SK-N-SH (cell line): ENCODE measurements around the gene TBCD. TPM values are rescaled to one million over a fixed set of nuclear protein-coding genes. Genes with fewer than 3 reads are reported as not detected.

ENCODE experiments used
- CTCF ChIA-PET: fragments of 300-600, 350-600 bp; formaldehyde crosslinking; extraction: SDS; loops from one replicate; lab custom pipeline; 2021; lab: Yijun Ruan, JAX
- POLR2A ChIA-PET: fragments of 350-600 bp; sonication (Branson Sonifier 250); formaldehyde crosslinking; extraction: SDS; loops from one replicate; lab custom pipeline; 2020; ENCODE audit warnings: antibody characterized with exemption, inconsistent platforms; lab: Yijun Ruan, JAX
- DNase-seq: peaks from one replicate; pipeline ENCODE4 v3.0.0; 2012
- H2AFZ ChIP-seq: fragments of 200-600 bp; sonication (generic); 2 replicates; pipeline ENCODE4 v1.8.1; 2016; ENCODE audit warnings: antibody characterized with exemption, mild to moderate bottlenecking, low read depth
- H3F3A ChIP-seq: fragments of 200-600 bp; sonication (generic); replicated peaks from 2 replicates; pipeline ENCODE3; 2016; ENCODE audit warnings: antibody characterized with exemption, mild to moderate bottlenecking; ENCODE audit not compliant: insufficient read depth
- H3K27ac ChIP-seq, 2 experiments: fragments of 200-500 bp in 1 of 2; fragments of 200-600 bp in 1 of 2; sonication (Bioruptor generic) in 1 of 2; sonication (generic), shearing (Covaris generic) in 1 of 2; 2 replicates each; pipeline versions ENCODE4 v1.5.1 to v1.6.1; 2014 to 2016; ENCODE audit warnings: low read depth in 2 of 2, inconsistent platforms in 1 of 2, low read length in 1 of 2, mild to moderate bottlenecking in 1 of 2, mixed read lengths in 1 of 2
- H3K27me3 ChIP-seq: fragments of 200-600 bp; sonication (generic), shearing (Covaris generic); 2 replicates; pipeline ENCODE4 v1.6.1; 2016; ENCODE audit warnings: mixed run types; ENCODE audit not compliant: insufficient read depth
- H3K36me3 ChIP-seq, 2 experiments: fragments of 200-500 bp in 1 of 2; fragments of 200-600 bp in 1 of 2; sonication (Bioruptor generic) in 1 of 2; sonication (generic) in 1 of 2; replicated peaks in 1 of 2; 2 replicates each; pipeline versions ENCODE3 to v1.5.1; 2014 to 2016; ENCODE audit warnings: low read length in 1 of 2, mild to moderate bottlenecking in 1 of 2; ENCODE audit not compliant: insufficient read depth in 2 of 2, control insufficient read depth in 1 of 2
- H3K4me1 ChIP-seq, 2 experiments: fragments of 200-500 bp in 1 of 2; fragments of 200-600 bp in 1 of 2; sonication (Bioruptor generic) in 1 of 2; sonication (generic), shearing (Covaris generic) in 1 of 2; 2 replicates each; pipeline versions ENCODE4 v1.5.1 to v1.6.1; 2014 to 2016; ENCODE audit warnings: low read depth in 1 of 2, low read length in 1 of 2, mixed run types in 1 of 2; ENCODE audit not compliant: insufficient read depth in 2 of 2, control insufficient read depth in 1 of 2
- H3K4me2 ChIP-seq: fragments of 200-600 bp; sonication (generic), shearing (Covaris generic); 2 replicates; pipeline ENCODE4 v1.6.1; 2017; ENCODE audit warnings: mixed run types
- H3K4me3 ChIP-seq, 2 experiments: fragments of 200-500 bp in 1 of 2; fragments of 200-600 bp in 1 of 2; sonication (Bioruptor generic) in 1 of 2; sonication (generic), shearing (Covaris generic) in 1 of 2; 2 replicates each; pipeline versions ENCODE4 v1.5.1 to v1.8.1; 2014 to 2016; ENCODE audit warnings: low read depth in 2 of 2, inconsistent platforms in 1 of 2, low read length in 1 of 2, mild to moderate bottlenecking in 1 of 2, mixed read lengths in 1 of 2, moderate library complexity in 1 of 2
- H3K79me2 ChIP-seq: fragments of 200-600 bp; sonication (generic); 2 replicates; pipeline ENCODE4 v1.8.1; 2017; ENCODE audit warnings: mild to moderate bottlenecking; ENCODE audit not compliant: insufficient read depth
- H3K9ac ChIP-seq: fragments of 200-600 bp; sonication (generic); 2 replicates; pipeline ENCODE4 v1.6.1; 2017; ENCODE audit warnings: mixed run types
- H3K9me2 ChIP-seq: fragments of 200-600 bp; sonication (generic); 2 replicates; pipeline ENCODE4 v1.6.1; 2017; ENCODE audit warnings: mixed run types
- H3K9me3 ChIP-seq: fragments of 200-600 bp; sonication (generic); 2 replicates; pipeline ENCODE4 v1.6.1; 2017; ENCODE audit warnings: mixed run types, mild to moderate bottlenecking, moderate library complexity
- H4K20me1 ChIP-seq: fragments of 200-600 bp; sonication (generic); 2 replicates; pipeline ENCODE4 v1.6.1; 2017; ENCODE audit warnings: mild to moderate bottlenecking, mixed run types; ENCODE audit not compliant: insufficient read depth
- CTCF ChIP-seq: fragments of 200-600 bp; sonication (generic); IDR thresholded peaks from 2 replicates; pipeline ENCODE4 v1.6.1; 2017; ENCODE audit warnings: antibody characterized with exemption, mild to moderate bottlenecking, moderate library complexity
- ELF1 ChIP-seq: IDR thresholded peaks from 2 replicates; pipeline ENCODE4 v1.4.0; 2012
- EP300 ChIP-seq, 2 experiments: IDR thresholded peaks; 2 replicates each; pipeline versions ENCODE4 v1.4.0 to v1.6.1; 2012; ENCODE audit warnings: borderline replicate concordance in 1 of 2, low read depth in 1 of 2, low read length in 1 of 2
- FOXM1 ChIP-seq: IDR thresholded peaks from 2 replicates; pipeline ENCODE4 v1.4.0; 2012; ENCODE audit warnings: low read depth, mild to moderate bottlenecking
- GATA2 ChIP-seq: sonication (generic); formaldehyde crosslinking; IDR thresholded peaks from 2 replicates; pipeline ENCODE4 v1.5.0; 2020; ENCODE audit warnings: mild to moderate bottlenecking, missing genetic modification reagents
- MEF2A ChIP-seq: IDR thresholded peaks from 2 replicates; pipeline ENCODE4 v1.4.0; 2012; ENCODE audit warnings: low read depth, borderline replicate concordance
- RCOR1 ChIP-seq: fragments of 150-350 bp; IDR thresholded peaks from 2 replicates; pipeline ENCODE4 v1.6.1; 2017; ENCODE audit warnings: antibody characterized with exemption, low read length
- RFX5 ChIP-seq: IDR thresholded peaks from 2 replicates; pipeline ENCODE4 v1.6.1; 2012; ENCODE audit warnings: mild to moderate bottlenecking, improper control_type of control experiment, low read length
- SIN3A ChIP-seq: IDR thresholded peaks from 2 replicates; pipeline ENCODE4 v1.6.1; 2012; ENCODE audit warnings: low read depth, mild to moderate bottlenecking, low read length, moderate library complexity, borderline replicate concordance
- TAF1 ChIP-seq: IDR thresholded peaks from 2 replicates; pipeline ENCODE4 v1.6.1; 2012; ENCODE audit warnings: low read depth, mild to moderate bottlenecking, low read length, moderate library complexity, borderline replicate concordance
- USF2 ChIP-seq: fragments of 150-350 bp; IDR thresholded peaks from 2 replicates; pipeline ENCODE4 v1.6.1; 2017; ENCODE audit warnings: antibody characterized with exemption, low read length, low read depth, borderline replicate concordance
- YY1 ChIP-seq: IDR thresholded peaks from 2 replicates; pipeline ENCODE4 v1.4.0; 2012; ENCODE audit warnings: low read depth, mild to moderate bottlenecking
- WGBS: methylation state at CpG from one replicate; pipeline ENCODE4 v1.1.6; 2017; ENCODE audit warnings: low lambda C conversion rate; 5-methylcytosine and 5-hydroxymethylcytosine counted together
- polyA plus RNA-seq, 3 experiments: library from polyadenylated mRNA; depleted of rRNA; stranded (reverse); fragments of >200 nt; gene quantifications; 2 replicates each; pipeline ENCODE4 v1.2.3, GENCODE V29; 2012
- TF ChIP-seq, protein P1 (sequence below): IDR thresholded peaks from 2 replicates; pipeline ENCODE4 v1.4.0; 2012; ENCODE audit warnings: low read depth
- TF ChIP-seq, protein P2 (sequence below): IDR thresholded peaks from 2 replicates; pipeline ENCODE4 v1.4.0; 2012; ENCODE audit warnings: low read depth, borderline replicate concordance
- TF ChIP-seq, protein P3 (sequence below): IDR thresholded peaks from 2 replicates; pipeline ENCODE4 v1.6.1; 2012; ENCODE audit warnings: mild to moderate bottlenecking, low read depth, low read length, moderate library complexity

The TBCD gene
- polyA plus RNA-seq, 1 of the 3 experiments (the other 2 are of a cell fraction) = 107 TPM

GRCh38 chr17:82984751-82985427 lies 233.0 kb downstream of the TBCD start:
- 86% methylated on average over 13 of the region's 15 CpGs for WGBS
- H3K9ac ChIP-seq = no peak overlapping the region
- no peaks in the 10 kb centered on the region for H3K9me3 ChIP-seq
- DNase-seq = peak; percentile 18
- POLR2A ChIA-PET = no interaction called here
- H3K4me2 ChIP-seq = no peak overlapping the region
- H3K4me1 ChIP-seq = peaks cover 0 to 6% of the 10 kb centered on the region in 2 experiments; a peak in 1 of 4 replicates
- no peaks in the 10 kb centered on the region for H3F3A ChIP-seq
- H3K36me3 ChIP-seq = no peaks in the 10 kb centered on the region
- no peak overlapping the region for H3K27ac ChIP-seq
- H3K27me3 ChIP-seq = no peaks in the 10 kb centered on the region
- no peak overlapping the region for H3K4me3 ChIP-seq
- CTCF ChIA-PET = interaction anchor here (1.0 kb wide), 1 partner anchor 51 kb away, joined by 3 read pairs; no protein-coding TSS in a partner anchor
- H3K9me2 ChIP-seq = no peaks in the 10 kb centered on the region
- H2AFZ ChIP-seq = no peak overlapping the region
- TF ChIP-seq ELF1 = no peak
- no peak for TF ChIP-seq RCOR1
- no peak for TF ChIP-seq TAF1
- no peak for TF ChIP-seq USF2
- no peak for TF ChIP-seq MEF2A
- TF ChIP-seq, protein P1, sequence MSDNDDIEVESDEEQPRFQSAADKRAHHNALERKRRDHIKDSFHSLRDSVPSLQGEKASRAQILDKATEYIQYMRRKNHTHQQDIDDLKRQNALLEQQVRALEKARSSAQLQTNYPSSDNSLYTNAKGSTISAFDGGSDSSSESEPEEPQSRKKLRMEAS = no peak
- no peak for TF ChIP-seq CTCF
- TF ChIP-seq EP300 (IDR thresholded peaks at IDR 0.05; ENCODE audit: borderline replicate concordance in 1 of 2, low read depth in 1 of 2, low read length in 1 of 2) = no peak
- no peak for TF ChIP-seq RFX5
- no peak for TF ChIP-seq SIN3A
- TF ChIP-seq, protein P2, sequence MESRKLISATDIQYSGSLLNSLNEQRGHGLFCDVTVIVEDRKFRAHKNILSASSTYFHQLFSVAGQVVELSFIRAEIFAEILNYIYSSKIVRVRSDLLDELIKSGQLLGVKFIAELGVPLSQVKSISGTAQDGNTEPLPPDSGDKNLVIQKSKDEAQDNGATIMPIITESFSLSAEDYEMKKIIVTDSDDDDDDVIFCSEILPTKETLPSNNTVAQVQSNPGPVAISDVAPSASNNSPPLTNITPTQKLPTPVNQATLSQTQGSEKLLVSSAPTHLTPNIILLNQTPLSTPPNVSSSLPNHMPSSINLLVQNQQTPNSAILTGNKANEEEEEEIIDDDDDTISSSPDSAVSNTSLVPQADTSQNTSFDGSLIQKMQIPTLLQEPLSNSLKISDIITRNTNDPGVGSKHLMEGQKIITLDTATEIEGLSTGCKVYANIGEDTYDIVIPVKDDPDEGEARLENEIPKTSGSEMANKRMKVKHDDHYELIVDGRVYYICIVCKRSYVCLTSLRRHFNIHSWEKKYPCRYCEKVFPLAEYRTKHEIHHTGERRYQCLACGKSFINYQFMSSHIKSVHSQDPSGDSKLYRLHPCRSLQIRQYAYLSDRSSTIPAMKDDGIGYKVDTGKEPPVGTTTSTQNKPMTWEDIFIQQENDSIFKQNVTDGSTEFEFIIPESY = no peak
- TF ChIP-seq YY1 = no peak
- TF ChIP-seq, protein P3, sequence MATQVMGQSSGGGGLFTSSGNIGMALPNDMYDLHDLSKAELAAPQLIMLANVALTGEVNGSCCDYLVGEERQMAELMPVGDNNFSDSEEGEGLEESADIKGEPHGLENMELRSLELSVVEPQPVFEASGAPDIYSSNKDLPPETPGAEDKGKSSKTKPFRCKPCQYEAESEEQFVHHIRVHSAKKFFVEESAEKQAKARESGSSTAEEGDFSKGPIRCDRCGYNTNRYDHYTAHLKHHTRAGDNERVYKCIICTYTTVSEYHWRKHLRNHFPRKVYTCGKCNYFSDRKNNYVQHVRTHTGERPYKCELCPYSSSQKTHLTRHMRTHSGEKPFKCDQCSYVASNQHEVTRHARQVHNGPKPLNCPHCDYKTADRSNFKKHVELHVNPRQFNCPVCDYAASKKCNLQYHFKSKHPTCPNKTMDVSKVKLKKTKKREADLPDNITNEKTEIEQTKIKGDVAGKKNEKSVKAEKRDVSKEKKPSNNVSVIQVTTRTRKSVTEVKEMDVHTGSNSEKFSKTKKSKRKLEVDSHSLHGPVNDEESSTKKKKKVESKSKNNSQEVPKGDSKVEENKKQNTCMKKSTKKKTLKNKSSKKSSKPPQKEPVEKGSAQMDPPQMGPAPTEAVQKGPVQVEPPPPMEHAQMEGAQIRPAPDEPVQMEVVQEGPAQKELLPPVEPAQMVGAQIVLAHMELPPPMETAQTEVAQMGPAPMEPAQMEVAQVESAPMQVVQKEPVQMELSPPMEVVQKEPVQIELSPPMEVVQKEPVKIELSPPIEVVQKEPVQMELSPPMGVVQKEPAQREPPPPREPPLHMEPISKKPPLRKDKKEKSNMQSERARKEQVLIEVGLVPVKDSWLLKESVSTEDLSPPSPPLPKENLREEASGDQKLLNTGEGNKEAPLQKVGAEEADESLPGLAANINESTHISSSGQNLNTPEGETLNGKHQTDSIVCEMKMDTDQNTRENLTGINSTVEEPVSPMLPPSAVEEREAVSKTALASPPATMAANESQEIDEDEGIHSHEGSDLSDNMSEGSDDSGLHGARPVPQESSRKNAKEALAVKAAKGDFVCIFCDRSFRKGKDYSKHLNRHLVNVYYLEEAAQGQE = no peak
- no peak for TF ChIP-seq GATA2 (CRISPR knock-in tag)
- no peak for TF ChIP-seq FOXM1
- H4K20me1 ChIP-seq = no peaks in the 10 kb centered on the region
- no peaks in the 10 kb centered on the region for H3K79me2 ChIP-seq
